Body of pancreas (tissue), 4 donors: ENCODE measurements around the gene CCDC12. TPM values are rescaled to one million over a fixed set of nuclear protein-coding genes. Genes with fewer than 3 reads are reported as not detected.
A peak's percentile ranks its signal among the peaks of the same experiment; 100 is the strongest.

Experiments used
- ATAC-seq: fragments of 150-250 bp; one replicate; pipeline ENCODE4 v1.9.1; 2016
- DNase-seq, 4 donors: peaks; one replicate each; pipeline ENCODE4 v3.0.0-alpha.2; 2019
- H3K27ac ChIP-seq, 4 donors: fragments of 200-600 bp; sonication (generic); 1 replicate in 3 of 4; 2 replicates in 1 of 4; pipeline versions ENCODE4 v1.5.1 to v1.6.1; 2016 to 2019; ENCODE audit warnings: mild to moderate bottlenecking in 1 of 4, mixed read lengths in 1 of 4, moderate library complexity in 1 of 4
- H3K27me3 ChIP-seq, 2 donors: fragments of 200-600 bp; sonication (generic); one replicate each; pipeline ENCODE4 v1.6.0; 2016; ENCODE audit warnings: mild to moderate bottlenecking in 1 of 2
- H3K36me3 ChIP-seq, 2 donors: fragments of 200-600 bp; sonication (generic); replicated peaks in 1 of 2; 2 replicates each; pipeline ENCODE4 v1.5.1; 2016; ENCODE audit warnings: low read depth in 2 of 2; ENCODE audit not compliant: insufficient read depth in 1 of 2
- H3K4me1 ChIP-seq: fragments of 200-600 bp; sonication (generic); one replicate; pipeline ENCODE4 v1.6.0; 2016
- H3K4me3 ChIP-seq, 2 donors: fragments of 200-600 bp; sonication (generic); 1 replicate in 1 of 2; 2 replicates in 1 of 2; pipeline ENCODE4 v1.5.1; 2016 to 2019
- H3K9me3 ChIP-seq, 3 donors: fragments of 200-600 bp; sonication (generic); 1 replicate in 2 of 3; 2 replicates in 1 of 3; pipeline ENCODE4 v1.5.1; 2016
- CTCF ChIP-seq, 7 experiments: fragments of 450-650 bp in 4 of 7; fragments of 200-600 bp in 3 of 7; sonication (generic) in 3 of 7; IDR thresholded peaks; one replicate each; pipeline ENCODE4 v1.5.1; 2016 to 2019; ENCODE audit warnings: antibody characterized with exemption in 7 of 7
- POLR2A ChIP-seq, 3 donors: fragments of 450-650 bp; IDR thresholded peaks; one replicate each; pipeline ENCODE4 v1.6.1; 2016; ENCODE audit warnings: antibody characterized with exemption in 3 of 3, mild to moderate bottlenecking in 2 of 3
- WGBS, 2 donors: methylation state at CpG; one replicate each; pipeline ENCODE4 v1.1.5; 2017; 5-methylcytosine and 5-hydroxymethylcytosine counted together
- intact Hi-C: fragments of 100-400 bp; cut with DNase I; formaldehyde crosslinking; loops from one replicate; pipeline ENCODE4 v1.15.1; 2023
- total RNA-seq, 2 donors: library from RNA; depleted of rRNA; stranded (reverse); fragments of >200 nt; gene quantifications; one replicate each; pipeline ENCODE4 v1.1.0, GENCODE V29; 2016

The CCDC12 gene
- total RNA-seq, 2 donors from 2014 or later: 25.4 to 67.2 TPM

GRCh38 chr3:46987743-46988401, 11.3 kb upstream of the CCDC12 start:
- Histone ChIP-seq H3K27me3 (no peaks in the 10 kb centered on the region), H3K27ac (peak overlapping the region in 2 of 4 donors; percentile 31 to 41)
- WGBS, 2 donors: 67 to 79% methylated on average over 16 of the region's 16 CpGs

GRCh38 chr3:46987319-46987742, 10.8 kb upstream of the CCDC12 start:
- peak overlapping the region in 1 of 4 donors; percentile 41 for H3K27ac ChIP-seq
- ATAC-seq: no peak
- H3K4me1 ChIP-seq: peaks cover 41% of the 10 kb centered on the region
- H3K9me3 ChIP-seq: no peaks in the 10 kb centered on the region
- intact Hi-C loops: no loop called here
- DNase-seq: no peak
- TF ChIP-seq POLR2A (IDR thresholded peaks at IDR 0.05) (no peak), CTCF (IDR thresholded peaks at IDR 0.05) (no peak)
- 77 to 86% methylated on average over 9 of the region's 9 CpGs for WGBS, 2 donors
- no peaks in the 10 kb centered on the region for H3K27me3 ChIP-seq
- no peaks in the 10 kb centered on the region for H3K36me3 ChIP-seq
- no peak overlapping the region for H3K4me3 ChIP-seq

More at GRCh38 chr3:46987743-46988401, 11.3 kb upstream of the CCDC12 start:
- DNase-seq (peak in 2 of 4 donors; percentile 38 to 64), ATAC-seq (peak; percentile 33)
- Histone ChIP-seq H3K36me3 (no peaks in the 10 kb centered on the region), H3K4me1 (peaks cover 35% of the 10 kb centered on the region), H3K4me3 (no peak overlapping the region), H3K9me3 (no peaks in the 10 kb centered on the region)
- TF ChIP-seq POLR2A (IDR thresholded peaks at IDR 0.05): no peak
- TF ChIP-seq CTCF (IDR thresholded peaks at IDR 0.05): no peak
- intact Hi-C loops: no loop called here

- ATAC-seq: no peak
- Histone ChIP-seq H3K27me3 (no peaks in the 10 kb centered on the region), H3K4me3 (no peak overlapping the region), H3K9me3 (no peaks in the 10 kb centered on the region), H3K27ac (peak overlapping the region in 1 of 4 donors; percentile 41), H3K36me3 (no peaks in the 10 kb centered on the region), H3K4me1 (peaks cover 46% of the 10 kb centered on the region)
- no peak for DNase-seq
- TF ChIP-seq CTCF (IDR thresholded peaks at IDR 0.05): no peak
- no peak for TF ChIP-seq POLR2A (IDR thresholded peaks at IDR 0.05)
- 77 to 84% methylated on average over 3 of the region's 3 CpGs for WGBS, 2 donors
- intact Hi-C loops: no loop called here
Measured at GRCh38 chr3:46986782-46987310, 10.3 kb upstream of the CCDC12 start.

GRCh38 chr3:46986055-46986730, 9.6 kb upstream of the CCDC12 start:
- peaks cover 52% of the 10 kb centered on the region for H3K4me1 ChIP-seq
- no peak for ATAC-seq

More at GRCh38 chr3:46986055-46986730, 9.6 kb upstream of the CCDC12 start:
- no peak overlapping the region for H3K4me3 ChIP-seq
- H3K36me3 ChIP-seq: no peaks in the 10 kb centered on the region
- peak overlapping the region in 2 of 4 donors; percentile 17 to 20 for H3K27ac ChIP-seq
- intact Hi-C loops: no loop called here
- no peaks in the 10 kb centered on the region for H3K9me3 ChIP-seq
- TF ChIP-seq CTCF (IDR thresholded peaks at IDR 0.05): no peak
- no peak for DNase-seq
- WGBS, 2 donors: 83 to 97% methylated on average over 4 of the region's 4 CpGs
- H3K27me3 ChIP-seq: no peaks in the 10 kb centered on the region
